Calu3 (cell line): ENCODE results near the gene SULT4A1. TPM values are rescaled to one million over a fixed set of nuclear protein-coding genes. Genes with fewer than 3 reads are reported as not detected.

Experiments used
- BruUV-seq: library from RNA; stranded (reverse); fragments of 400-500 nt; replicated peaks from 2 replicates; lab custom pipeline; 2021; lab: Mats Ljungman, UMichigan
- CTCF ChIA-PET: fragments of 300-600 bp; sonication (Branson Sonifier 250); formaldehyde crosslinking; loops from one replicate; lab custom pipeline; 2022; ENCODE audit warnings: antibody characterized with exemption; lab: Charles Lee
- DNase-seq: peaks from one replicate; pipeline ENCODE4 v3.0.0; 2022
- H3K27ac Mint-ChIP-seq: one replicate; pipeline ENCODE4 v1.8.0; 2022; ENCODE audit warnings: mixed read lengths; ENCODE audit not compliant: unreplicated experiment
- H3K27me3 Mint-ChIP-seq: one replicate; pipeline ENCODE4 v1.8.0; 2022; ENCODE audit warnings: mixed read lengths; ENCODE audit not compliant: unreplicated experiment
- H3K36me3 Mint-ChIP-seq: one replicate; pipeline ENCODE4 v1.8.0; 2022; ENCODE audit warnings: mild to moderate bottlenecking, moderate library complexity, mixed read lengths; ENCODE audit not compliant: insufficient read depth, unreplicated experiment
- H3K4me1 Mint-ChIP-seq: one replicate; pipeline ENCODE4 v1.8.0; 2022; ENCODE audit warnings: mild to moderate bottlenecking, low read depth, mixed read lengths; ENCODE audit not compliant: unreplicated experiment
- H3K4me3 Mint-ChIP-seq: one replicate; pipeline ENCODE4 v1.8.0; 2022; ENCODE audit warnings: mild to moderate bottlenecking, low read depth, moderate library complexity, mixed read lengths; ENCODE audit not compliant: unreplicated experiment
- H3K9me3 Mint-ChIP-seq: one replicate; pipeline ENCODE4 v1.8.0; 2022; ENCODE audit warnings: low read depth, mixed read lengths; ENCODE audit not compliant: unreplicated experiment
- CTCF ChIP-seq: fragments of 200-600 bp; IDR thresholded peaks from one replicate; pipeline ENCODE4 v1.8.0; 2022; ENCODE audit warnings: antibody characterized with exemption; ENCODE audit not compliant: unreplicated experiment
- intact Hi-C: fragments of 100-400 bp; cut with micrococcal nuclease; formaldehyde crosslinking; loops from one replicate; pipeline ENCODE4 v1.10.0; 2022; ENCODE audit not compliant: unreplicated experiment
- total RNA-seq: library from RNA; stranded (reverse); gene quantifications from 2 replicates; pipeline ENCODE4 v1.2.3, GENCODE V29; 2022

Gene SULT4A1
- total RNA-seq, 1 experiment from 2014 or later, result 9.1 TPM

DNA sequence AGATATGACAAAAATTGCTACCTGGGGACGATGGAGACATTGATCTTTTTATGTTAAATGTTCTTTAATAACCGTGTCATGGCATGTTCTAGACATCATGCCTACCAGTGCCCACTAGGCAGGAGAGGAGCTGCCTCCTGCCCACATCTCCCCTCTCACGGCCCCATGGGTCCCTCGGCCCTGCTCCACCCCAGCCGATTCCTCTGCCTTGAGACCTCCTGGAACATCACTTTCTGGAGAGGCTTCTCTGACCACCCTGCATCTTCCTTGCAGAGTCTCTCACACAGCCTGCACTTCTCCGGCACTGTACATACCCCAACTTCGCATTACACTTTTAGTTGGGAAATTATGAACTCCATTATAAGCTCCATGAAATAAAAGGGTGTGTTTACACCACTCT is 67.0 kb downstream of the SULT4A1 start:
- CTCF ChIA-PET, result no interaction called here
- no peak for DNase-seq
- TF ChIP-seq CTCF, result no peak
- Mint-ChIP-seq H3K4me1 (no peaks in the 10 kb centered on the region), H3K4me3 (no peak overlapping the region), H3K27ac (no peak overlapping the region), H3K36me3 (no peaks in the 10 kb centered on the region), H3K27me3 (peaks cover 5% of the 10 kb centered on the region), H3K9me3 (no peaks in the 10 kb centered on the region)
- no TSS peak for BruUV-seq
- intact Hi-C loops, result no loop called here

DNA sequence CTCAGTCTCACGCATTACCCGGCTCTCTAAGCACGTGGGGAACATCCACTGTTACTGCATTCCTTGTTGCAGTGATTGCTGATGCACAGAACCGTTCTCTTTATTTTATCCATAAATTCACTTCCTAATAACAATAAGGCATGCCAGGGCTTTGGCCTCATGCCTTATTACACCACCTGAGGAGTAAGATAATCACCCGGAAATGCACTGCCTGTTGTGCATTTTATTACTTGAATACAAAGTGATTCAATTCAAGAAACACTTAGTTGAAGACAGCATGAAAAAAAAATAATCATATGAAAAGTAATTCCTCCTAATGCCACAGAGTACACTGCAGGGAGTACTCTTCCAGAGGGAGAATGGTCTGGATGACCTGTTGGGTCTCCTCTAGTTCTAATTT is 69.4 kb downstream of the SULT4A1 start:
- no TSS peak for BruUV-seq
- no peak for TF ChIP-seq CTCF
- Mint-ChIP-seq H3K9me3 (no peaks in the 10 kb centered on the region), H3K4me3 (no peak overlapping the region), H3K27ac (no peak overlapping the region), H3K27me3 (no peaks in the 10 kb centered on the region), H3K4me1 (peaks cover 8% of the 10 kb centered on the region), H3K36me3 (no peaks in the 10 kb centered on the region)
- DNase-seq, result no peak
- intact Hi-C loops, result no loop called here
- CTCF ChIA-PET, result no interaction called here

- H3K27ac Mint-ChIP-seq, result no peak overlapping the region
- DNase-seq, result peak; percentile 15
- H3K4me1 Mint-ChIP-seq, result peaks cover 8% of the 10 kb centered on the region
- H3K4me3 Mint-ChIP-seq, result no peak overlapping the region
- no peak for TF ChIP-seq CTCF
- BruUV-seq, result no TSS peak
- H3K27me3 Mint-ChIP-seq, result no peaks in the 10 kb centered on the region
- intact Hi-C loops, result no loop called here
- H3K9me3 Mint-ChIP-seq, result no peaks in the 10 kb centered on the region
- CTCF ChIA-PET, result interaction anchor here (0.6 to 1.0 kb wide), 2 partner anchors 11 to 1903 kb away, joined by 3 to 5 read pairs; no protein-coding TSS in a partner anchor
- no peaks in the 10 kb centered on the region for H3K36me3 Mint-ChIP-seq
Measured at GRCh38 chr22:43789452-43789851, 72.9 kb downstream of the SULT4A1 start.

DNA sequence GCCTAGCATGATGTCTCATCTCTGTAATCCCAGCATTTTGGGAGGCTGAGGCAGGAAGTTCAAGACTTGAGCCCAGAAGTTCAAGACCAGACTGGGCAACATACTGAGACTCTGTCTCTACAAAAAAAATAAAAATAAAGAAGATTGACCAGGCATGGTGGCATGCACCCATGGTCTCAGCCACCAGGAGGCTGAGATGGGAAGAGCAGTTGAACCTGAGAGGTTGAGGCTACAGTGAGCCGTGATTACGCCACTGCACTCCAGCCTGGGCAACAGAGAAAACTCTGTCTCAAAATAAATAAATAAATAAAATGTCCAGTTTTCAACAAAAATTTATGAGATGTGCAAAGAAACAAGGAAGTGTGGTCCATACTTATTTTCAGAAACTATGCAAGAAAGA is 78.5 kb downstream of the SULT4A1 start:
- intact Hi-C loops, result no loop called here
- DNase-seq, result no peak
- no TSS peak for BruUV-seq

More for the DNA sequence above, 78.5 kb downstream of the SULT4A1 start:
- H3K4me1 Mint-ChIP-seq, result peaks cover 2% of the 10 kb centered on the region
- H3K27me3 Mint-ChIP-seq, result no peaks in the 10 kb centered on the region
- TF ChIP-seq CTCF, result no peak
- CTCF ChIA-PET, result no interaction called here
- H3K4me3 Mint-ChIP-seq, result no peak overlapping the region
- H3K27ac Mint-ChIP-seq, result no peak overlapping the region
- H3K9me3 Mint-ChIP-seq, result no peaks in the 10 kb centered on the region
- H3K36me3 Mint-ChIP-seq, result no peaks in the 10 kb centered on the region
